ENCODE data around the gene NHSL1.

The NHSL1 gene

GRCh38 chr6:138502546-138502945 is 3.3 kb upstream of the NHSL1 start:
- no peak for DNase-seq (ENCODE audit: low spot score)
- in situ Hi-C loops (cut with MboI; ENCODE audit: low pct_unique_long_range_greater_than_20kb, low sequenced_read_pairs, unreplicated experiment) = no loop called here
- no peak for TF ChIP-seq CTCF (IDR thresholded peaks at IDR 0.05; ENCODE audit: extremely low read depth, insufficient read depth, missing control alignments)

GRCh38 chr6:138500867-138501446 is 1.7 kb upstream of the NHSL1 start:
- in situ Hi-C loops (cut with MboI; ENCODE audit: low pct_unique_long_range_greater_than_20kb, low sequenced_read_pairs, unreplicated experiment) = no loop called here
- no peak for DNase-seq (ENCODE audit: low spot score)
- TF ChIP-seq CTCF (IDR thresholded peaks at IDR 0.05; ENCODE audit: extremely low read depth, insufficient read depth, missing control alignments) = no peak

DNA sequence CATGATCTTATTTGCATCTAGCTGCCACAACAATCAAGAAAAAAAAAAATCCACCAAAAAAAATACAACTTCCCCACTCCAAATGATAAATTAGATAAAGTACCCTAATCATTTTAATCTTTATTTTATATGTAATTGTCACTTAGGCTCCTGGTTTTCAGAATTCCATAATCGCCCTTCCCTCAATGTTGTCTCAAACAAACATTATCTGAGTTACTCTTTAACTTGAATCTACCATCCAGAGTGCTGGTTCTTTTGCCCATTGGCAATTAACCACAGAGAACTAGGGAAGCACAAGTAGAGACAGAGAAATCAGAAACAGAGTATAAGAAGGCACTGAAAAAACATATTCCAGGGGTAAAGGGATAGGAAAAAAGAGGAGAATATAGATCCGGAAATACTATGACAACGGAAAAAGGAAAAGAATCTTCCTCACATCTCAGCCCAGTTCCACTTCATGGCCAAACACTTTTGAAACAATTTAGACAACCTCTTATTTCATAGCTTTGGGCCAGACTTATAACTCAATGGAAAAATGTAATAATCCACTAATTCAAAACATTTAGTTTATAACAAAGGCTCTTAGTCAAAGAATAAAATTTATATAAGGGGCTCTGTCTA is 861 bp upstream of the NHSL1 start:
- in situ Hi-C loops (cut with MboI; ENCODE audit: low pct_unique_long_range_greater_than_20kb, low sequenced_read_pairs, unreplicated experiment) = no loop called here
- no peak for TF ChIP-seq CTCF (IDR thresholded peaks at IDR 0.05; ENCODE audit: extremely low read depth, insufficient read depth, missing control alignments)
- no peak for DNase-seq (ENCODE audit: low spot score)

- no peak for TF ChIP-seq CTCF (IDR thresholded peaks at IDR 0.05; ENCODE audit: extremely low read depth, insufficient read depth, missing control alignments)
- in situ Hi-C loops (cut with MboI; ENCODE audit: low pct_unique_long_range_greater_than_20kb, low sequenced_read_pairs, unreplicated experiment) = no loop called here
- DNase-seq (ENCODE audit: low spot score) = no peak
Observed at GRCh38 chr6:138498629-138499302, 528 bp downstream of the NHSL1 start.

GRCh38 chr6:138497286-138497685 is 2.0 kb downstream of the NHSL1 start:
- TF ChIP-seq CTCF (IDR thresholded peaks at IDR 0.05; ENCODE audit: extremely low read depth, insufficient read depth, missing control alignments) = no peak
- in situ Hi-C loops (cut with MboI; ENCODE audit: low pct_unique_long_range_greater_than_20kb, low sequenced_read_pairs, unreplicated experiment) = no loop called here
- DNase-seq (ENCODE audit: low spot score) = no peak

GRCh38 chr6:138494312-138494711 is 5.0 kb downstream of the NHSL1 start:
- in situ Hi-C loops (cut with MboI; ENCODE audit: low pct_unique_long_range_greater_than_20kb, low sequenced_read_pairs, unreplicated experiment) = no loop called here
- no peak for TF ChIP-seq CTCF (IDR thresholded peaks at IDR 0.05; ENCODE audit: extremely low read depth, insufficient read depth, missing control alignments)
- DNase-seq (ENCODE audit: low spot score) = no peak

Data from GM13977 (cell line).